ENCODE data around the gene MED31.
A peak's percentile ranks its signal among the peaks of the same experiment; 100 is the strongest.
"Not testable (repeated sequence)": the region's sequence is repeated elsewhere in the genome, so short reads cannot be mapped to it uniquely, and the experiment has no call there.

The MED31 gene

GRCh38 chr17:6656797-6657632 is 5.6 kb upstream of the MED31 start:
- not testable (repeated sequence) for H2AK5ac ChIP-seq (ENCODE audit: low read length); H3K4ac ChIP-seq (ENCODE audit: low read depth, low read length); H3K27ac ChIP-seq (ENCODE audit: low read depth, low read length); H3K9ac ChIP-seq (ENCODE audit: low read length); H4K91ac ChIP-seq (ENCODE audit: low read depth, low read length); H4K12ac ChIP-seq (ENCODE audit: low read depth, low read length); H3K14ac ChIP-seq (ENCODE audit: low read length); H3K23ac ChIP-seq (ENCODE audit: low read length); H2BK5ac ChIP-seq (ENCODE audit: low read depth, low read length, poor library complexity); H2BK12ac ChIP-seq (ENCODE audit: low read length); H3K18ac ChIP-seq (ENCODE audit: low read length); H2BK120ac ChIP-seq (ENCODE audit: insufficient read depth, low read length, poor library complexity); H3K79me2 ChIP-seq (ENCODE audit: control insufficient read depth, insufficient read depth, low read length, poor library complexity); H3K79me1 ChIP-seq (ENCODE audit: low read length); DNase-seq; H3K36me3 ChIP-seq (ENCODE audit: control insufficient read depth in 1 of 2, insufficient read depth in 2 of 2, low read length in 2 of 2); H3K9me3 ChIP-seq (ENCODE audit: insufficient read depth, low read depth, low read length)
- Histone ChIP-seq H4K8ac (ENCODE audit: low read depth, low read length) (peak overlapping the region; percentile 15), H3K4me1 (ENCODE audit: control insufficient read depth in 1 of 2, insufficient read depth in 2 of 2, low read length in 2 of 2) (peaks cover 8 to 15% of the 10 kb centered on the region in 2 experiments), H3K27me3 (ENCODE audit: insufficient read depth, low read length) (peaks cover 17% of the 10 kb centered on the region), H3K4me3 (ENCODE audit: low read depth, low read length) (peak overlapping the region; percentile 60), H3K4me2 (ENCODE audit: low read length) (peak overlapping the region; percentile 46), H2AFZ (ENCODE audit: insufficient read depth, low read length, poor library complexity) (peak overlapping the region; percentile 50)
- WGBS (ENCODE audit: extremely low coverage, insufficient coverage, insufficient read length) = no CpG with 5 or more reads among the region's 55 CpGs

- no CpG with 5 or more reads among the region's 41 CpGs for WGBS (ENCODE audit: extremely low coverage, insufficient coverage, insufficient read length)
- H3K4me2 ChIP-seq (ENCODE audit: low read length) = peak overlapping the region; percentile 63
- not testable (repeated sequence) for H3K27ac ChIP-seq (ENCODE audit: low read depth, low read length); H4K8ac ChIP-seq (ENCODE audit: low read depth, low read length); H3K18ac ChIP-seq (ENCODE audit: low read length); H2BK12ac ChIP-seq (ENCODE audit: low read length); H2BK5ac ChIP-seq (ENCODE audit: low read depth, low read length, poor library complexity); H2AK5ac ChIP-seq (ENCODE audit: low read length); H3K9me3 ChIP-seq (ENCODE audit: insufficient read depth, low read depth, low read length); H3K9ac ChIP-seq (ENCODE audit: low read length); DNase-seq; H3K79me1 ChIP-seq (ENCODE audit: low read length); H3K4me3 ChIP-seq (ENCODE audit: low read depth, low read length); H3K79me2 ChIP-seq (ENCODE audit: control insufficient read depth, insufficient read depth, low read length, poor library complexity); H2BK120ac ChIP-seq (ENCODE audit: insufficient read depth, low read length, poor library complexity); H3K36me3 ChIP-seq (ENCODE audit: control insufficient read depth in 1 of 2, insufficient read depth in 2 of 2, low read length in 2 of 2); H4K91ac ChIP-seq (ENCODE audit: low read depth, low read length); H4K12ac ChIP-seq (ENCODE audit: low read depth, low read length); H3K4ac ChIP-seq (ENCODE audit: low read depth, low read length); H3K23ac ChIP-seq (ENCODE audit: low read length); H3K14ac ChIP-seq (ENCODE audit: low read length); H2AFZ ChIP-seq (ENCODE audit: insufficient read depth, low read length, poor library complexity)
- peaks cover 17% of the 10 kb centered on the region for H3K27me3 ChIP-seq (ENCODE audit: insufficient read depth, low read length)
- H3K4me1 ChIP-seq (ENCODE audit: control insufficient read depth in 1 of 2, insufficient read depth in 2 of 2, low read length in 2 of 2) = peaks cover 12 to 19% of the 10 kb centered on the region in 2 experiments
Measured at GRCh38 chr17:6655732-6656361, 4.4 kb upstream of the MED31 start.

- Histone ChIP-seq H3K4ac (ENCODE audit: low read depth, low read length) (no peak overlapping the region), H2AFZ (ENCODE audit: insufficient read depth, low read length, poor library complexity) (no peak overlapping the region)
- no CpG with 5 or more reads among the region's 46 CpGs for WGBS (ENCODE audit: extremely low coverage, insufficient coverage, insufficient read length)
Measured at GRCh38 chr17:6654841-6655731, 3.7 kb upstream of the MED31 start.

GRCh38 chr17:6651919-6652452 is 581 bp upstream of the MED31 start:
- Histone ChIP-seq H2BK120ac (ENCODE audit: insufficient read depth, low read length, poor library complexity) (peak overlapping the region; percentile 71), H4K8ac (ENCODE audit: low read depth, low read length) (peak overlapping the region; percentile 93), H4K91ac (ENCODE audit: low read depth, low read length) (peak overlapping the region; percentile 94), H3K4ac (ENCODE audit: low read depth, low read length) (peak overlapping the region; percentile 84), H2BK5ac (ENCODE audit: low read depth, low read length, poor library complexity) (peak overlapping the region; percentile 24), H2BK12ac (ENCODE audit: low read length) (peak overlapping the region; percentile 44), H3K9me3 (ENCODE audit: insufficient read depth, low read depth, low read length) (peaks cover 2% of the 10 kb centered on the region), H2AFZ (ENCODE audit: insufficient read depth, low read length, poor library complexity) (peak overlapping the region; percentile 94), H3K18ac (ENCODE audit: low read length) (peak overlapping the region; percentile 82), H3K27ac (ENCODE audit: low read depth, low read length) (no peak overlapping the region), H3K23ac (ENCODE audit: low read length) (no peak overlapping the region), H3K27me3 (ENCODE audit: insufficient read depth, low read length) (peaks cover 17% of the 10 kb centered on the region), H3K79me1 (ENCODE audit: low read length) (peaks cover 8% of the 10 kb centered on the region), H3K9ac (ENCODE audit: low read length) (peak overlapping the region; percentile 5), H4K12ac (ENCODE audit: low read depth, low read length) (peak overlapping the region; percentile 79), H3K36me3 (ENCODE audit: control insufficient read depth in 1 of 2, insufficient read depth in 2 of 2, low read length in 2 of 2) (peaks cover 0 to 6% of the 10 kb centered on the region in 2 experiments), H3K4me1 (ENCODE audit: control insufficient read depth in 1 of 2, insufficient read depth in 2 of 2, low read length in 2 of 2) (peaks cover 12 to 19% of the 10 kb centered on the region in 2 experiments), H3K4me3 (ENCODE audit: low read depth, low read length) (peak overlapping the region; percentile 72), H2AK5ac (ENCODE audit: low read length) (peak overlapping the region; percentile 90), H3K4me2 (ENCODE audit: low read length) (peak overlapping the region; percentile 90), H3K14ac (ENCODE audit: low read length) (peak overlapping the region; percentile 91), H3K79me2 (ENCODE audit: control insufficient read depth, insufficient read depth, low read length, poor library complexity) (peaks cover 2% of the 10 kb centered on the region)
- WGBS (ENCODE audit: extremely low coverage, insufficient coverage, insufficient read length) = no CpG with 5 or more reads among the region's 47 CpGs
- DNase-seq = peak in 1 of 2 donors; percentile 23

More at GRCh38 chr17:6654841-6655731, 3.7 kb upstream of the MED31 start:
- Histone ChIP-seq H3K79me1 (ENCODE audit: low read length) (peaks cover 8% of the 10 kb centered on the region), H3K27ac (ENCODE audit: low read depth, low read length) (no peak overlapping the region), H3K23ac (ENCODE audit: low read length) (no peak overlapping the region), H3K4me1 (ENCODE audit: control insufficient read depth in 1 of 2, insufficient read depth in 2 of 2, low read length in 2 of 2) (peaks cover 12 to 19% of the 10 kb centered on the region in 2 experiments), H4K91ac (ENCODE audit: low read depth, low read length) (no peak overlapping the region), H2BK5ac (ENCODE audit: low read depth, low read length, poor library complexity) (no peak overlapping the region), H4K8ac (ENCODE audit: low read depth, low read length) (no peak overlapping the region), H3K79me2 (ENCODE audit: control insufficient read depth, insufficient read depth, low read length, poor library complexity) (peaks cover 2% of the 10 kb centered on the region), H3K9me3 (ENCODE audit: insufficient read depth, low read depth, low read length) (peaks cover 2% of the 10 kb centered on the region), H3K4me3 (ENCODE audit: low read depth, low read length) (no peak overlapping the region), H3K27me3 (ENCODE audit: insufficient read depth, low read length) (peaks cover 17% of the 10 kb centered on the region), H3K18ac (ENCODE audit: low read length) (no peak overlapping the region), H2BK12ac (ENCODE audit: low read length) (no peak overlapping the region), H4K12ac (ENCODE audit: low read depth, low read length) (no peak overlapping the region), H3K4me2 (ENCODE audit: low read length) (peak overlapping the region; percentile 63), H2BK120ac (ENCODE audit: insufficient read depth, low read length, poor library complexity) (no peak overlapping the region), H3K9ac (ENCODE audit: low read length) (no peak overlapping the region), H3K14ac (ENCODE audit: low read length) (no peak overlapping the region), H2AK5ac (ENCODE audit: low read length) (no peak overlapping the region), H3K36me3 (ENCODE audit: control insufficient read depth in 1 of 2, insufficient read depth in 2 of 2, low read length in 2 of 2) (no peaks in the 10 kb centered on the region)
- peak; percentile 30 to 46 for DNase-seq

Data from trophoblast cell (in vitro differentiated cells and primary cell).